Activated CD4-positive, alpha-beta T cell treated with anti-CD3 and anti-CD28 coated beads, Interleukin-2, Interleukin-4, amounts not matched to agents 100 ng/mL and 50 ng/mL, durations not matched to agents 16 hours and 8 hours (primary cell): ENCODE results near the gene EAF2.
"Not testable (repeated sequence)": the region's sequence is repeated elsewhere in the genome, so short reads cannot be mapped to it uniquely, and the experiment has no call there.

Experiments
- DNase-seq: peaks from one replicate; pipeline ENCODE4 v3.0.0-alpha.2; 2020; ENCODE audit warnings: low spot score

EAF2 gene

DNA sequence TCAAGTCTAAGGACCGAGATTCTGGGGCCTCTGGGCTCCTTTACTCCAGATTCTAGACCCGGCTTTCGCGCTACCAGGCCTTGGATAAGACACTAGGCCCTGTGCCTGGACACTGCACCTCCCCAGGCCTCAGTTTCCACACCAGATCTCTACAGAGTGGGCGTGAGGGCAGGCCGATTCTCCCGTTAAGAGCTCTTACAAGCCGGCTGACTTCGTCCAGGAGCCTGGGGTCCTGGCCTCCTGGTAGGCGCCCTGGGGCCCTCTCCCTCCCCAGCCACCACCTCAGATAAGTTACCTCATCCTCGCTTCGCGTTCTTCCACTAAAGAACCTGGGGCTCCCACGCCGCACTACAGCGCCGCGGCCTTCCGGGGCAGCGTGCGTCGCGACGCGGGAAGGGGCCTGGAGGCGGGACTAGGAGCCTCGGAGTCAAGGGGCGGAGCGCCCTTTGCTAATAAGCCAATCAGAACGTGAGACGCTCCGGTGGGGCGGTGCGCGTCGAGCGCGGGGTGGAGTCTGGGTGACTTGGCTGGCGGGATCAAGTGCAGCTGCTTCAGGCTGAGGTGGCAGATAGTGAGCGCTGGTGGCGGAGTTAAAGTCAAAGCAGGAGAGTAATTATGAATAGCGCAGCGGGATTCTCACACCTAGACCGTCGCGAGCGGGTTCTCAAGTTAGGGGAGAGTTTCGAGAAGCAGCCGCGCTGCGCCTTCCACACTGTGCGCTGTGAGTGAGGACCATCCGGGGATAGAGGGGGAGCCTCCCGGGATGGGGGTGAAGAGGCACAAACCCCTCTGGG, at the start of gene EAF2, which contains the start of gene IQCB1:
Gene EAF2, plus strand, starts transcription at position 539 of the 794 bp plus-strand sequence. Its CDS starts 77 bp downstream, at position 616.
Gene IQCB1, minus strand, starts transcription at position 390 of the 794 bp plus-strand sequence. CDS start 6,100 bp downstream, outside the sequence.
- DNase-seq = peak; percentile 99

DNA sequence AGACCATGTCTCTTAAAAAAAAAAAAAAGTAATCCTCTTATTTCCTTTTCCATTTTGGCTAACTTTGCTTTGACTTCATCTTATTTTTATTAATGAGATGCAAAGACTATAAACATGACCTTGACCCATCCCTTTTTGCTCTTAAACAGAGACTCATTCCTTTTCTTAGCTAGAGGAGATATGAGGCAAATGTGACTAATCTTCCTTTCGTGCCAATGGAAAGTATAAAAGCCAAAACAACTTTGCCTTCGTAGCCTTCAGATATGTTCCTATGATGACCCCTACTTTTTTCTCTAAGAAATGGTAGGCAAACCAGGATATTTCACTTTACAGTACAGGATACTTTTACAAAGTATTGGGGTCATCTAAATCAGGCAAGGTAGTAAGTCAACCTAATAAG, 48.5 kb upstream of the EAF2 start:
- DNase-seq = no peak

DNA sequence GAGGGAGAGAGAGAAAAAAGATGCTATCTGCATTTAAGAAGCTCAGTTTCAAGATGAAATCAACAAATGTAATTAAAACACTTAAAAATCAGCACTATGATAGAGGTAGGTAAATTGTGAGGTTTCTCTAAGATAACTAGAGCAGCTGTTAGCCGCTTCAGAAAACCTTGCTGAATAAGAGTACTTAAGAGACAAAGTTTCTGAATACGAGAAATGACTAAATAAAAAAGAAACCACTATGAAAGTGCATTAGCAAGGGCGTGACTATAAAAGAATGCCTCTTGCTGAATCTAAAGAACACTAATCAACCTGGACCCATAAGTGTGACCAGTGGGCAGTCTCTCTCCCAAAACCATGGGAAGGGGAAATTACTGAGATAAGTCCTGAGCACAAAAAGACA, 41.9 kb upstream of the EAF2 start:
- no peak for DNase-seq

DNA sequence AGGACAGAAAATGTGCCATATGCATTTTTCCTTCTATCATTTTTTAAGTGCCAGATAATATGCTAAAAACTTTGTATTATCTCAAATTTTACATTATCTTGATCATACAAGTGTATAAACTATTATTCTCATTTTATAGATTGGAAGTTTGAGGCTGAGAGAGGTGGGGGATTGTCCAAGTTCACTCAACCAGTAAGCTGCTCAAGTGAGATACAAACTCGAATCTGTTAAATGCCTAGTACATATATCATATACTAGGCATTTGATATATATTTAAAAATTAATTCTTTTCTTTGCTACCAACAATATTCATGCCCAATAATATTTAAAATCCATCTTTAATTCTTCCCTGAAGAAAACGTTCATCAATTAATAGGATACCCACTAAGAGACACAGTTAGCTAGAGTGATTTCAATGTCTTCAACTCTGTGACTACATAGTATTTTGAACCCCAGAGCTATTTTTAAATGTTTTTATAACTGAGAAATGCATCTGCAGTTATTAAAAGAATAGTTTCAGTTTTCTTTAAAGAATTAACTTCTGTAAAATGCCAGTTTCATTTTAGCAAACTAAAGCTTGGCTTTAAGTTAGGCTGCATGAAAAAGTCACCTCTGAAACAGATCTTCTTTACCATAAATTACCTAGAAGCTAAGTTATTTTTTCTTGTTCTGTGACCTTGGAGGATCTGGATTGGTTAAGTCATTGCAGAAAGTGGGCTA, 40.6 kb upstream of the EAF2 start:
- DNase-seq = no peak

DNA sequence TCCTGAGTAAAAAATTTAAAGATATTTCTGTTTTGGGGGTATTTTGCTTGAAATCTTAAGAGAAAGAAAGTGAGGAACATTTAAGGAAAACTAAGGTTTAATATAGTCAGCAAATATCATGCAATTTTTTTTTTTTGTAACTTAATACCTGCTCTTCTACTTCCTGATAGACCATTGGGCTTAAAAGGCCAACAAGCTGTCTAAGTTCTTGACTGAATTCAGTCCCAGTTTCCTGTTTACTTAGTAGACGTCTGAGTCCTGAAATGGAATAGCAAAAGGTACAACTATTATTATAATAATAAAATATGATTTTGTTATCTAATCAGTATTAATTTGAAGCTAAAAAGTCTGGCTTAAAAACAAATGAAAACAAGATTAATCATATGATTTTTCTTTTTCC, 38.0 kb upstream of the EAF2 start:
- DNase-seq = no peak

DNA sequence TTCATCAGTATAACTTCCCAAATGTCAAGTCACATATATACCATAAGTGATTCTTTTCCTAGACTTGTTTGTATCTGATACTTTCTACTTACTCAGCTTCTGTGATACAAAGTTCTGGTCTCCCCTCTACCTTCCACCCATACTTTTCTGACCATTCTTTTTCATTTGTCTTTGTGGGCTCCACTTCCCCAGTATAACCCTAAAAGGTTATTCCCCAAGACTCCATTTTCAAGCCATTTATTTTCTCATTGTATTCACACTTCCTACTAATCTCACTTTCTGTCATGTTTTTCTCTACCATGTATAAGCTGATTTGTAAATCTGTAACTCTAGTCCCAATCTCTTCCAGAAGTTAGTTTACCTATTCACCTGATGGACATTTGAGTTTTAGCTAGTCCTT, 34.1 kb upstream of the EAF2 start:
- no peak for DNase-seq

DNA sequence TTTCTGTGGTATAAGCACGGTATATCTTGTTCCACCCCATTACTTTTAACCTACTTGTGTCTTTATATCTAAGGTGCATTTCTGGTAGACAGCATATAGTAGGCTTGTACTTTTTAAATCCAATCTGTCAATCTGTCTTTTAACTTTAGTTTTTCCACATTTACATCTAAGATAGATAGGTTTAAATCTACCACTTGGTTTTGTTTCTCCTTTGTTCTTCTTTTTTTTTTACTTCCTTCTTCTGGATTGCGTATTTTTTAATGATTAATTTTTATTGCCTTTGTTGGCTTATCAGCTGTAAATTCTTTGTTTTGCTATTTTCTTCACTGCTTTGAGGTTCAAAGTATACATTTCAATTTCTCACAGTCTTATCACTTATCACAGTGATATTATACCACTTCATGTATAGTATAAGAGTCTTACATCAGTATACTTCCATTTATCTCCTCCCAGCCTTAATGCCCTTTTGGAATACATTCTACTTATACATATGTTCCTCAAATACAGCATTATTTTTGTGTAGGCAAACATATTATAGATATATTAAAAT, 31.2 kb upstream of the EAF2 start:
- DNase-seq = no peak

DNA sequence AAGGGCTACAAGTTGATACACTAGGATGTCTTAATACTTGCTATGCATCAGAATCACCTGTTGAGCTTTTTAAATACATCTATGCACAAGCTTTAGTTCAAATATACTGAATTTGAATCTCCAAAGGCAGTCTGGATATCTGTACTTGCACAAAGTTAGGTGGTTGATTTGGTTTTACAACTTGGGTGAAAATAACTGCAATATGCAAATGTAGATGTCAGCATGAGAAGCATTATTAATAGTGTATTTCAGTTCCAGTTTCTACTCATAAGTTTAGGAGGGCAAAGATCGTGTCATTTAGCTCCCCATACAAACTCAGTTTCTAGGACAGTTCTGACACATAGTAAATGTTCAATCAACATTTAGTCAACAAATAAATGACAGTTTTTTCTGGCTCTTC, 25.8 kb upstream of the EAF2 start:
- DNase-seq = no peak

DNA sequence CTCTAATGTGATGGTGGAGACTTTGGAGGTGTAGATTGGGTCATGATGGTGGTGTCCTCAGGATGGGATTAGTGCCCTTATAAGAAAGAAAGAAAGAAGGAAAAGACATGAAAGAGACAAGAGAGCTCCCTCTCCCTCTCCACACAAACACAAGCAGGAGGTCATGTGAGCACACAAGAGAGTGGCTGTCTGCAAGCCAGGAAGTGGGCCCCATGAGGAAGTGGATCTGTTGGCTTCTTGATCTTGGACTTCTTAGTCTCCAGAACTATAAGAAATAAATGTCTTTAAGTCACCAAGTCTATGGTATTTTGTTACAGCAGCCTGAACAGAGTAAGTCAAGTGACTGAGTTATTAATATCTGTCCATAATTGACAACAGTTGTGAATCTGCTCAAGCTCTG, 17.3 kb upstream of the EAF2 start:
- DNase-seq = no peak

DNA sequence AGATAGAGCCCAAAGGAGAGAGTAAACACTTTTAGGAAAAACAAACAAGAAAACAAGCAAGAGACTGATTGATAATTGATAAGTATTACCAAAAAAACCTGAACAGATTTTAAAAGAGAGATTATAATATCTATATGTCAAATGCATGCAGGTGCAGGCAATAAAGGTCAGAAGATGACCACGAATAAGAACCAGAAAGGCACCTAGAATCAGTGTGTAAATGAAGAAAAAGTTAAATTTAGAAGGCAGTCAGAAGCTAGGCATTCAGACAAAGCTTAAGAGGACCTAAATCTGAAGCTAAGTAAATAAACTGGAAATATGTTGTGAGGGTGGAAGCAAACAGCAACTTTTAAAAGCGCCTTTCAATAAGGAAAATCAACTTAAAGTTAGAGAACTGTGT, 16.4 kb upstream of the EAF2 start:
- DNase-seq = no peak

DNA sequence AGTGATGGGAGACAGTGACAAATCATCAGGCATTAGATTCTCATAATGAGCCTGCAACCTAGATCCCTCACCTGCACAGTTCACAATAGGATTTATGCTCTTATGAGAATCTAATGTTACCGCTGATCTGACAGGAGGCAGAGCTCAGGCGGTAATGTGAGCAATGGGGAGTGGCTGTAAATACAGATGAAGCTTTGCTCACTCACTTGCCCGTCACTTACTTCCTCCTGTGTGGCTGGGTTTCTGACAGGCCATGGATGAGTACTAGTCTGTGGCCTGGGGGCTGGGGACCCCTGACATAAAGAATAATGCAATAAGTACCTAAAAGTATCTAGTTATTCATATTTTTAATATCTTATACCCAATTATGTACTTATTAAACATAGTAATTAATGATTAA, 15.8 kb upstream of the EAF2 start:
- DNase-seq = no peak

DNA sequence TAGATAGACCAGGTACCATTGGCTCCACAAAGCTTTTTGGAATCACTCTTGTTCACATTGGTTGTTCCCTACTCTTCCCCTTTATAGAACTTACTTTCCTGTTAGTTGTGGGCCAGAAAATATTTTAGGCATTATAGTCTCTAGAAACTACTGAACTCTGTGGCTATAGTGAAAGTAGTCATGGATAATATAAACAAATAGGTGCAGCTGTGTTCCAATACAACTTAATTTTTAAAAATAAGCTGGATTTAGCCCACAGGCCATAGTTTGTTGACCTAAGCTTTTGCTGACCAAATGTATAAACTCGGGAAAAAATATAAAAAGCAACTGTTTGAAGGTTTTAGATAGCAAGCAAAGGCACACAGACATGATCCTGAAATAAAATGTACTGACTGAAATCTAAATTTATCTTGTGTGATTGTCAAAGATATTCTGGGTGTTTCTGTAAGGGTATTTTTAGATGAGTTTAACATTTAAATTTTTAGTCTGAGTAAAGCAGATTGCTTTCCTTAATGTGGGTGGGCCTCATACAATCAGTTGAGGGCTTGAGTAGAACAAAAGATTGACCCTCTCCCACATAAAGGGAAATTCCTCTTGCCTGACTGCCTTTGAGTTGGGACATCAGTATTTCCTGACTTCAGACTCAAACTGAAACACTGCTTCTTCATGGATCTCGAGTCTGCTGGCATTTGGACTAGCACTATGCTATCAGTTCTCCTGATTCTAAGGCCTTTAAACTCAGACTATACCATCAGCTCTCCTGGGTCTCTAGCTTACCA, 13.4 kb upstream of the EAF2 start:
- DNase-seq = no peak

DNA sequence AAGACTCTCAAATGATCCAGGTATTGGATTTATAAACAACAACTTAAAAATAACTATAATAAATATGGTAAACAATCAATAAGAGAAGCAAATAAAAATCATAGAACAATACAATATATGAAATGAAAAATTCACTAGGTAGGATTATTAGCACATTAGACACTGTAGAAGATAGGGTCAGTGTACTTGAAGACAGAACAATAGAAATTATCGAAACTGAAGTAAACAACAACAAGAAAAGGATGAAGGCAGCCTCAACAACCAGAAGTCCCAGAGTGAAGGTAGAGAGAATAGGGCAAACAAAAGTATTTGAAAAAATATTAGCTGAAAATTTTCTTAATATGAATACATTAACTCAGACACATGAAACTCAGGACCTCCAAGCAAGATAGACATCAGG, 12.0 kb upstream of the EAF2 start:
- DNase-seq = no peak

DNA sequence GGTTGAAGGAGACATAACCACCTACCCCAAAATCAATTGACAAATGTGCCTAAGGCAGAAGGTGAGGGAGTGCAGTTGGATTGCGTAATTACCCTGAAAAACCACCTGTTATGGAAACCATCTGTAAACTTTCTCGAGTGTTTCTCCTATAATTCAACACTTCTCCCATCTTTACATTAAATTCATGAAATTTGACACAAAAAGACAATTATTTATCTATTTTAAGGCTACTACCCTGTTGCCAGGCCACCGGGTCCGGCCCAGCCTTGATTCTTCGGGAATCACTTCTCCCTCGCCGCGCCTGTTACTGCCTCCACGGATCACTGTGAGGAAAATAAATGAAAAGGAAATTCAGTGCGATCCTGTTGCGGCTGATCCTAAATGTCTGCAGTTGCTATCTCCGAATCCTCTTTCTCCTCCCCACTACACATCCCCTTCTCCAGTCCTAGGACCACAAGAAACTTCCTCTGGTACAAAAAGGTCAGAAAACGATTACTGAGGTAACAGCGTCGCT, 795 bp upstream of the EAF2 start:
- DNase-seq = peak; percentile 15

DNA sequence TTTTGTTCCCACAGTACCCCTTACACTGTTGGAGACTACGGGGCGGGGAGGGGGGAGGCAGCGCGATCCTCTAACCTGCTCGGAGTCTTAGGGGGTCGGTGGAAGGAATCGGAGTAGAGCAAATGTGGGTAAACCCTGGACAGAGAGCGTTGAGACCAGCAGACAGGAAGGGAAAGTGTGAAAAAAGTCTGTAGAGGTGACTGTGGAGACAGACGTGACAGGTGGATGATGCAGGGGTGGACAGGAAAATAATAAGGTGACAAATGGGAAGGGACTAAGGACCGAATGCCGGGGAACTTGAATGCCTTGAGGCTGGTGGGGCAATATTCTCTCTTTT, 424 bp downstream of the EAF2 start:
- DNase-seq = peak; percentile 15

DNA sequence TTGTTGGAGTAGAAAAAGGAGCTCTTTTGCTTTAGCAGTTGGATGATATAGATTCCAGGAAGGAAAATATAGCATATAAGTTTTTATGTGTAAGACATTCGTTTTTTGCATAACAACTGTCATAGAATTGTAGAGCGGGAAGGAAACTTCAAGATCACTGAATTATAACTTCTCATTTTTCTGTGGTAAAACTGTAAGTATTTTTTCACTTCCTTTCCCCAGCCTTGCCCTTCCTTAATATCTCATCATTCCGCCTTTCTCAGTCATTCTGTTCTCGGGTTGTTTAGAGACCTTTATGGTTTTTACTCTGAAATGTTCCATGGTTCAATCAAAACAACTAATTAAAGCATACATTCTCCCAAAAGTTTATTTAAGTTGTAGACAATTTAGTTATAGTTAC, 1.1 kb downstream of the EAF2 start:
- no peak for DNase-seq

DNA sequence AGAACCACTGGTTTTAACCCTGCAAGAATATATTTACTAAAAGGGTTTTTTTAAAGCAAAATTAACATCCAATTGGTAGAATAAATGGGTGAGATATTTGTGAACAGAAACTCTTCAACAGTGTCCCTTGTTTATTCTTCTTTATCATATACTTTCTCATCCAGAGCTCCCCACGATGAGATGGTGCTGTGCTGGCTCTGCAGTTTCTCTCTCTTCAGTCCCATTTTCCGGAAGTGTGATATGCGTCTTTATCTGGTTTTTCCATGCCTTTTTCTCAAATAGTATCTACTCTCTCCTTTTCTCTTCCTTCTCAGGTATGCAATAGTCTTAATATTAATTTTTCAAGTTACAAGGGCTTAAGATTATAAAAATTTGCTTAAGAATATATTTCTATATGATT, 1.5 kb downstream of the EAF2 start:
- DNase-seq = no peak

DNA sequence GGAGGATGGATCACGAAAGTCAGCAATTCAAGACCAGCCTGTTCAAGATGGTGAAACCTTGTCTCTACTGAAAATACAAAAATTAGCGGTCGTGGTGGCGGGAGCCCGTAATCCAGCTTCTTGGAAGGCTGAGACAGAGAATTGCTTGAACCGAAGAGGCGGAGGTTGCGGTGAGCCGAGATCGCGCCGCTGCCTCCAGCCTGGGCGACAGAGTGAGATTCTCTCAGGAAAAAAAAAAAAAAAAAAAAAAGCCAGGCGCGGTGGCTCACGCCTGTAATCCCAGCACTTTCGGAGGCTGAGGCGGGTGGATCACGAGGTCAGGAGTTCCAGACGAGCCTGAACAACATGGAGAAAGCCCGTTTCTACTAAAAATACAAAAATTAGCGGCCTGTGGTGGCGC, 5.0 kb downstream of the EAF2 start:
- DNase-seq = no peak

DNA sequence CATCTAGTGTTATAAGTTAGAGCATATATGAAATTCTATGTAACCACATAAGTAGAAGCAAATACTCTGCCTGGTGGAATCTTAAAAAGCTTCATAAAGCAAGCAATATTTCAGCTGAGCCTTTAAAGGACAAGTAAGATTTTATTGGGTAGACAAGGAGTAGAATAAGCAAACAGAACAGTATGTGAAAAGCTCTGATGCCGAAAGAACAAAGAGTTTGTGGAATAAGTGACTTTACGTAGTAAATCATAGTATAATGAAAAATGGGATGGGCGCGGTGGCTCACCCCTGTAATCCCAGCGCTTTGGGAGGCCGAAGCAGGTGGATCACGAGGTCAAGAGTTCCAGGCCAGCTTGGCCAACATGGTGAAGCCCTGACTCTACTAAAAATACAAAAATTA, 9.9 kb downstream of the EAF2 start:
- no peak for DNase-seq

DNA sequence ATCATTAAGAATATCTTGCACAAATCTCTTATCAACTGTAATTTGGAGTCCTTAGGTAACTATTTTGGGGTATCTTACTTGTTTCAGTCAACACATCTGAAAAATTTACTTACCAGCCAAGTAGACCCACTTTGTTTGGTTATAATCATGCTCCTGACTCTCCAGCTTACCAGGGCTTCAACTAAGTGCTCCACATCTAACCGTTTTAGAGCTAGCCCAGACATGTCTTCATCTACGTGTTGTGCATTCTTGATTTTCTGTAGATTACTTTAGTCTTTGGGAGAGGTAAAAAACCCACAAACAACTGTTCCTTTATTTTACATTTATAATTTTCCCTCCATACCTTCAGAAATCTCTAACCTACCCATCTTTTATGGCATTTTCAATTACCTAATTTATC, 17.2 kb downstream of the EAF2 start:
- DNase-seq = no peak

DNA sequence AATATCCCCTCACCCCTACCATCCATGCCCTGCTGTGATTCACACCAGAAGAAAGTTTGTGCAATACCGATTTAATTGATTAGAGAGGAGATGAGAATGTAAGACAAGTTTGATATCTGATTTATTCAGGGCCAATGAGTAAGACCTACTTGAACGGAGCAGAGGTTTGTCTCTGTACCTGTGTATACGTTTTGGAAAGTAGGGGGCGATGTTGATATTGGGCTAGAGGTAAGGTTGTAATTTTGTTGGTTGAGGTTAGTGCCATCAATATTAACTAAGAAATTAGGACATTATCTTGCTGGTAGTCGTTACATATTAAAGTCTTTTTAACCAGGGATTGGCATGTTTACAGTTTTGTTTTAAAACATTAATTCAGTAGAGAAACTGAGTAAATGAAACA, 20.5 kb downstream of the EAF2 start:
- peak; percentile 42 for DNase-seq

DNA sequence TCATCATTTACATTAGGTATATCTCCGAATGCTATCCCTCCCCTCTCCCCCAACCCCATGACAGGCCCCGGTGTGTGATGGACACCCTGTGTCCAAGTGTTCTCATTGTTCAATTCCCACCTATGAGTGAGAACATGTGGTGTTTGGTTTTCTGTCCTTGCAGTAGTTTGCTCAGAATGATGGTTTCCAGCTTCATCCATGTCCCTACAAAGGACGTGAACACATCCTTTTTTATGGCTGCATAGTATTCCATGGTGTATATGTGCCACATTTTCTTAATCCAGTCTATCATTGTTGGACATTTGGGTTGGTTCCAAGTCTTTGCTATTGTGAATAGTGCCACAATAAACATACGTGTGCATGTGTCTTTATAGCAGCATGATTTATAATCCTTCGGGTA, 22.8 kb downstream of the EAF2 start:
- DNase-seq = not testable (repeated sequence)
